Measurements from ENCODE around the gene METTL9. TPM values are rescaled to one million over a fixed set of nuclear protein-coding genes. Genes with fewer than 3 reads are reported as not detected.

The METTL9 gene
- total RNA-seq, 1 donor from 2014 or later, result 221 TPM

DNA sequence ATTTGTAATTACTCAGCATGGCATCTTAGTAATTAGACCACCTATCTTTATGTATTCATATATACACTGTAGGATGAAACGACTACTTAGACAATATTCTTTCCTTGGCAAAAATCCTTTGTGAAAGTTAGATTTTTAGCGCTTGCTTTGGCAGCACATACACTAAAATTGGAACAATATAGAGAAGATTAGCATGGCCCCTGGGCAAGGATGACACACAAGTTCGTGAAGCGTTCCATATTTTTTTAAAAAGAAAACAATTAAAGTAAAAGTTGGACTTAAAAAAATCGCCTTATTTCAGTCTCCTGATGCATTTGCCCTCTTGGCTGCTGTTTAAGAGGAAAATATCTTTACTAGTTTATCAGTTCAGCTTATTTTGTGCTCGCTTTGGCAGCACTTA is 42.5 kb downstream of the METTL9 start:
- Mint-ChIP-seq H3K36me3 (ENCODE audit: low read depth, unreplicated experiment) (peaks cover 3% of the 10 kb centered on the region), H3K27ac (ENCODE audit: unreplicated experiment) (no peak overlapping the region), H3K27me3 (ENCODE audit: unreplicated experiment) (peaks cover 2% of the 10 kb centered on the region)

DNA sequence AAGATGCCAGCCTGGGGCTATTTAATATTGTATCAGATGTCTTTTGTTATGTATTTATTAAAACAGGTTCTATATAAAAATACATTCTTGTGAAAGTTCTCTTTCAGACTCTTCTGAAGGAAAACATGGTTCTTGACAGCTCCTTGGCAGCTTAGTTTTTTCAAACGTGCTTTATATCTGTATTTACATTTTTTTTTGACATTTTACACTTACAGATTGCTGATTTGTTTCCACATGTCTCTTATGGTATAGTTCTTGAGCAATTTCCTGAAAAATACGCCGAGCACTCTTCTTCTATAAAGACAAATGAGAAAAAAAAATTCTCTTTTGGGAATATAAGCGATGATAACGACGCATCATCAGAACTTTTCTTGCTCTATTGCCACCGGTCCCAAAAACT is 43.5 kb downstream of the METTL9 start:
- H3K4me1 Mint-ChIP-seq (ENCODE audit: unreplicated experiment), result no peaks in the 10 kb centered on the region
- peaks cover 2% of the 10 kb centered on the region for H3K27me3 Mint-ChIP-seq (ENCODE audit: unreplicated experiment)
- no peak overlapping the region for H3K27ac Mint-ChIP-seq (ENCODE audit: unreplicated experiment)
- no peak overlapping the region for H3K4me3 Mint-ChIP-seq (ENCODE audit: unreplicated experiment)
- TF ChIP-seq, protein P1, sequence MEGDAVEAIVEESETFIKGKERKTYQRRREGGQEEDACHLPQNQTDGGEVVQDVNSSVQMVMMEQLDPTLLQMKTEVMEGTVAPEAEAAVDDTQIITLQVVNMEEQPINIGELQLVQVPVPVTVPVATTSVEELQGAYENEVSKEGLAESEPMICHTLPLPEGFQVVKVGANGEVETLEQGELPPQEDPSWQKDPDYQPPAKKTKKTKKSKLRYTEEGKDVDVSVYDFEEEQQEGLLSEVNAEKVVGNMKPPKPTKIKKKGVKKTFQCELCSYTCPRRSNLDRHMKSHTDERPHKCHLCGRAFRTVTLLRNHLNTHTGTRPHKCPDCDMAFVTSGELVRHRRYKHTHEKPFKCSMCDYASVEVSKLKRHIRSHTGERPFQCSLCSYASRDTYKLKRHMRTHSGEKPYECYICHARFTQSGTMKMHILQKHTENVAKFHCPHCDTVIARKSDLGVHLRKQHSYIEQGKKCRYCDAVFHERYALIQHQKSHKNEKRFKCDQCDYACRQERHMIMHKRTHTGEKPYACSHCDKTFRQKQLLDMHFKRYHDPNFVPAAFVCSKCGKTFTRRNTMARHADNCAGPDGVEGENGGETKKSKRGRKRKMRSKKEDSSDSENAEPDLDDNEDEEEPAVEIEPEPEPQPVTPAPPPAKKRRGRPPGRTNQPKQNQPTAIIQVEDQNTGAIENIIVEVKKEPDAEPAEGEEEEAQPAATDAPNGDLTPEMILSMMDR (IDR thresholded peaks at IDR 0.05; ENCODE audit: unreplicated experiment), result no peak
- no peaks in the 10 kb centered on the region for H3K9me3 Mint-ChIP-seq (ENCODE audit: unreplicated experiment)
- no peaks in the 10 kb centered on the region for H3K36me3 Mint-ChIP-seq (ENCODE audit: low read depth, unreplicated experiment)
- DNase-seq (ENCODE audit: low spot score), result no peak

More for the DNA sequence above, 42.5 kb downstream of the METTL9 start:
- TF ChIP-seq, protein P1 (IDR thresholded peaks at IDR 0.05; ENCODE audit: unreplicated experiment), result no peak
- no peak overlapping the region for H3K4me3 Mint-ChIP-seq (ENCODE audit: unreplicated experiment)
- H3K9me3 Mint-ChIP-seq (ENCODE audit: unreplicated experiment), result no peaks in the 10 kb centered on the region
- DNase-seq (ENCODE audit: low spot score), result no peak
- no peaks in the 10 kb centered on the region for H3K4me1 Mint-ChIP-seq (ENCODE audit: unreplicated experiment)

DNA sequence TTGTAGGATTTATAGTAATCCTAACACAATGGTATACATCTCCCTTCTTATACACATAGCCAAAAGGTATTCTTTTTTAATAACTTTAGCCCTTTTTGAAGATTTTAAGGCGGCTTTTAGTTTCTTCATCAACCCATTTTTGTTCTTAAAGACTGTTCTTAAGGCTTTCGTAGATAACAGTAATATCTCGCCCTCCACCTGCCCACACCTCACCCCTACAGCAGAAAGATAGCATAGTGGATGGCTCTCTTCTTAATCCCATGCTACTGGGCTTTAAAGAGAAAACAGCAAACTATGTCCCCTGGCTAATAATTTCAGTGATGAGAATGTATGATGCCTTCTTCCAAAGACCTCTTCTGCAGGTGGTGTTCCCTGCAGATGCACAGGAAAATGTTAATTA is 44.4 kb downstream of the METTL9 start:
- Mint-ChIP-seq H3K9me3 (ENCODE audit: unreplicated experiment) (no peaks in the 10 kb centered on the region), H3K4me1 (ENCODE audit: unreplicated experiment) (no peaks in the 10 kb centered on the region)

DNA sequence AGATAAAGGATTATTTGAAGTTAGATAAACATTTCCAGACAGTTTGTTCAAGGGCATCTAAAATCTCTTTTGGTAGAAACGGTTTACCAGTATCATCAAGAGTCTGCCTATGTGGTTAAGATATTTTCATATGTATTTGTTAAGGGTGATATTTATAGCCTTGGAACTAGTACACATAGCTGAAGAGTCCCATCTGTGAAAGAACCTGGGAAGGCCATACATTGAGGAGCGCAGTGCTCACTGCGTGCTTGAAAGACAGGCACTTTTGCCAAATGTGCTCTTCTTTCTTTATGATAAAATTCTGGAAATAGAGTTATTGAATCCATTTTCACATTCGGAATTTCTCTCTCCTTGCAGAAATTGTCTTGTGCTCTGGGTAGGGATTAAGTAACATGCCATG is 45.3 kb downstream of the METTL9 start:
- TF ChIP-seq, protein P1 (IDR thresholded peaks at IDR 0.05; ENCODE audit: unreplicated experiment), result no peak
- Mint-ChIP-seq H3K27me3 (ENCODE audit: unreplicated experiment) (peaks cover 2% of the 10 kb centered on the region), H3K4me1 (ENCODE audit: unreplicated experiment) (no peaks in the 10 kb centered on the region)

More for the DNA sequence above, 44.4 kb downstream of the METTL9 start:
- H3K36me3 Mint-ChIP-seq (ENCODE audit: low read depth, unreplicated experiment), result no peaks in the 10 kb centered on the region
- H3K4me3 Mint-ChIP-seq (ENCODE audit: unreplicated experiment), result no peak overlapping the region
- peaks cover 2% of the 10 kb centered on the region for H3K27me3 Mint-ChIP-seq (ENCODE audit: unreplicated experiment)
- DNase-seq (ENCODE audit: low spot score), result no peak
- no peak overlapping the region for H3K27ac Mint-ChIP-seq (ENCODE audit: unreplicated experiment)
- TF ChIP-seq, protein P1 (IDR thresholded peaks at IDR 0.05; ENCODE audit: unreplicated experiment), result no peak

DNA sequence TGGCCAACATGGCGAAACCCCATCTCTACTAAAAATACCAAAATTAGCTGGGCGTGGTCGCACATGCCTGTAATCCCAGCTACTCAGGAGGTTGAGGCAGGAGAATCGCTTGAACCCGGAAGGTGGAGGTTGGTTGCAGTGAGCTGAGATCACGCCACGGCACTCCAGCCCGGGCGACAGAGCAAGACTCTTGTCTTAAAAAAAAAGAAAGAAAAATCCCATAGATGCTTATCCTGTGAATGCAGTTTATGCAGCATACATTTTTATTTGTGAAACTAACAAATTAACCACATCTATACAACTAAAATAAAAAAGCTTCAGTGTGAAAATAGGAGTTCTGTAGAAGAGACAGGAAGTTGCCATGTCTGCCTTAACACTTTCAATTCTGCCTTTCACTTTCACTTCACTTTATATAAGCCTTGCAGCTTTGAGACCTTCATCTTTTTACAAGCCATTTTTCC is 45.9 kb downstream of the METTL9 start:
- no peaks in the 10 kb centered on the region for H3K4me1 Mint-ChIP-seq (ENCODE audit: unreplicated experiment)
- TF ChIP-seq, protein P1 (IDR thresholded peaks at IDR 0.05; ENCODE audit: unreplicated experiment), result no peak
- DNase-seq (ENCODE audit: low spot score), result no peak
- no peaks in the 10 kb centered on the region for H3K36me3 Mint-ChIP-seq (ENCODE audit: low read depth, unreplicated experiment)
- H3K4me3 Mint-ChIP-seq (ENCODE audit: unreplicated experiment), result no peak overlapping the region
- H3K27ac Mint-ChIP-seq (ENCODE audit: unreplicated experiment), result no peak overlapping the region
- H3K27me3 Mint-ChIP-seq (ENCODE audit: unreplicated experiment), result peaks cover 2% of the 10 kb centered on the region
- no peaks in the 10 kb centered on the region for H3K9me3 Mint-ChIP-seq (ENCODE audit: unreplicated experiment)

More for the DNA sequence above, 45.3 kb downstream of the METTL9 start:
- Mint-ChIP-seq H3K4me3 (ENCODE audit: unreplicated experiment) (no peak overlapping the region), H3K36me3 (ENCODE audit: low read depth, unreplicated experiment) (no peaks in the 10 kb centered on the region), H3K27ac (ENCODE audit: unreplicated experiment) (no peak overlapping the region), H3K9me3 (ENCODE audit: unreplicated experiment) (no peaks in the 10 kb centered on the region)
- no peak for DNase-seq (ENCODE audit: low spot score)
